ENCODE measurements around the gene ZNF511.

ZNF511 gene

DNA sequence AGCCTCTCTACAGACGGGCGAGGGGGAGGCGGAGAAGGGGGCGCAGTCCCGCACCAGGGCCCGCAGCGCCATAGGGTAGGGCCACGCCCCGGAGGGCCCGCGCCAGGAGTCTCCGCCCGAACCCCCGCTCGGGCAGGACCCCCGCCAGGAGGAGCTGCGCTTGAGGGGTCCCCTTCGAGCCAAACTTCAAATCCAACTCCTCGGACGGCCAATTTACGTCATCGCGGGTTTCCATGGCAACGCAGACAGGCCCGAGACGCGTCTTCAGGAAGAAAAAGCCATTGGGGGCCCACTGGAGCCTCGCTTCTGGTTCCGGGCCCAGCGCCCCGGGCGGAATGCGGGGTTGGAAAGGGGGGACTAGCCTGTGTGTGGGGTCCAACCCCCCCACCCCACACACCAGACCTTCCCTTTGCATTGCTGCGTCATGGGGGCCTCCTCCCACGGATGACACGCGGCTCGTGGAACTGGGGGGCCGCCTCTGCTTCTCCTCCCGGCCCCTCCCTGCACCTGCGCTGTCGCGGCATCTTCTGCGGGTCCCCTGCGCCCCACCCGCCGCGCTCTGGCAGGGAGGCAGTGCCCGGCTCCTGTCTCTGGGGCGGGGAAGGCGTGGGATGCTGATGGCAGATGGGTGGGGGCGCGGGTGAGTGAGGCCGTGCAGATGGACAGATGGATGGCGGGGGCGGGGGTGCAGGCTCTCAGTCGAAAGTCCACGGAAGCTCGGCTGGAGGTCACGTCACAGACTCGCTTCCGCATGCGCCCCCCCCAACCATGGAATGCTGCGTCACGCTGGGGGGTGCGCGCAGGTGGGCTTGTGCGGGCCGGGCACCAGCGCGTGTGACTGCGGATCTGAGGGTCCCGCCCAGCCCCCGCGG lies 26.8 kb downstream of the ZNF511 start:
- DNase-seq (ENCODE audit: low read depth, low spot score), result no peak

DNA sequence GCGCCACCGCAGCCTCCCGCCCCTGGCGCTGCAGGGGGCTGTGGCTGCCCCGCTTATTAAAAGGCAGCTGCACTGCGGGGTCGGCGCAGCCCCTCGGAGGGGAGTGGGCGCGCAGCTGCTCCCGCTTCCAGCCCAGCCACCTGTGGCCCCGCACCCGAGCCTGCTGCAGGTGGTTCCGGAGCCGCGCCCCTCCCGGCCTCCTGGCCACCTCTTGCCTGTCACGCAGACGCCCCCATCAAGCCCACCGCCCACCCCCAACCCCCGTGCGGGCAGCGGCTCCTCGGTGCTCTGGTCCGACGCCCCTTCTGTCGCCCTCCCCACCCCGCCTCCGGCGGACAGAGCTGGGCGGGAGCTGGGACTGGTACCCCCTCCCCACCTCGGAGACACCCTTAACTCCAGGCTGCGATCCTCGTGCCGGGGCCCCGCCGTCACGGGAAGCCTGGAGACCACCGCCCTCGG lies 27.4 kb downstream of the ZNF511 start:
- DNase-seq (ENCODE audit: low read depth, low spot score), result no peak

DNA sequence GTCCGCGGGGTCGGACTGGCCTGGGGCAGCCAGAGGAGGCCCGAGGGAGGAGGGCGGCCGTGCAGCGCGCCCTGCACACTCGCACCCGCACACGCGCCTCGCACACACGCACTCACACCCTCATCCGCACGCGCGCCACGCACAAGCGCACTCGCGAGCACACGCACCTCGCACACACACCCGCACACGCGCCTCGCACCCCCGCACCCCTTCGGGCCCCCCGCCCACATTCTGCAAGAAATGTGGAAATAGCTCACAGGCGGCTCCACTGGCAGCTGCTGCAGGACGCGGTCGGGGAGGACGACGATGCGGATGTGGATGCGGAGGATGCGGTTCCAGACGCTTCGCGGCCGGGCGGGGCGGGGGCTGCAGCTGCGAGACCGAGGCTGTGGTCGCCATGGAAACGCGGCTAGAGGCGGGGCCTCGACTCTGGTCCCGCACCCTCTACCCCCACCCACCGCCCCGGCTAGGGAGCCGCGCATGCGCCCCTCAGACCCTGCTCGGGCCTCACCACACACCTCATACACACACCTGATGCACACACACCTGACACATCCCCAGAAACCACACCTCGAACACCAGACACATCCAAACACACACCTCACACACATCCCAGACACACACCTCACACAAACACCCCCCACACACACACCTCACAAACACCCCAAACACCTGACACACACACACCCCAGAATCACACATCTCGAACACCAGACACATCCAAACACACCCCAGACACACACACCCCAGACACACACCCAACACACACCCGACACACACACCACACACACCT lies 28.1 kb downstream of the ZNF511 start, which contains the start of gene CALY:
TSS of gene CALY (minus strand) at position 320 of the 793 bp plus-strand sequence. CDS start 7,907 bp downstream, outside the sequence.
- no peak for DNase-seq (ENCODE audit: low read depth, low spot score)

DNA sequence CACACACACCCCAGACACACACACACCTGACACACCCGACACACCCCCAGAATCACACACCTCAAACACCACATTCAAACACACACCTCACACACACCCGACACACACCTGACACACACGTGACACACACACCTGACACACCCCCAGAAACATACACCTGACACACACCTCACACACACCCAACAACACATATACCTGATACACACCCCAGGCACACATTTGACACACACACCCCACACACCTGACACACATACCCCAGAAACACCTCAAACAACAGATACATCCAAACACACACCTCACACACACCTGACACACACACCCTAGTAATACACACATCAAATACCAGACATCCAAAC lies 28.6 kb downstream of the ZNF511 start:
- no peak for DNase-seq (ENCODE audit: low read depth, low spot score)

DNA sequence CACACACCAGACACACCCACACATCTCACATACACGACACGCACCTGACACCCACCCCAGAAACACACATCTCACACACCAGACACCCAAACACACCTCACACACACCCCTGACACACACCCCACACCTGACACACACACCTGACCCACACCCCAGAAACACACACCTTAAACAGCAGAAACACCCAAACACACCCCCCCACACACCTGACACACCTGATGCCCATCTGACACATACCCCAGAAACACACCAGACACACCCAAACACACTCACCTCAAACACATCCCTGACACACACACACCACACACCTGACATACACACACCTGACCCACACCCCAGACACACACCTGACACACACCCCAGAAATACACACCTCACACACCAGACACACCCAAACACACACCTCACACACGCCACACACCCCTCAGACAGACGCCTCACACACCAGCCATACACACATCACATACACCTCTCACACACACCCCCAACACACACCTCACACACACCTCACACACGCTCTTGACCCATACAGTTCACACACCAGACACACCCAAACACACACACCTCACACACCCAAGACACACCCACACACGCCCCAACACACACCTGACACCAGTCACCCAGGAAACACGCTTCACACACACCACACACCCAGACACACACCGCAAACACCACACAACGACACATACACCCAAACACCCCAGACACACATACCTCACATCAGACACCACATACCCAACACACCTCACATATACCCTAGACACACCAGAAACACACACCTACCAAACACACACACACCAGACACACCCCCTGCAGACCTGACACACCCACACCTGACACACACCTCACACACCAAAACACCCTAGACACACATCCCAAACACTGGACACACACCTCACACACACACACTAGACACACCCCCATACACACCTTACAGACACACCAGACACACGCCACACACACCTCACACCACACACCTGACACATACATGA lies 29.7 kb downstream of the ZNF511 start:
- DNase-seq (ENCODE audit: low read depth, low spot score), result no peak

DNA sequence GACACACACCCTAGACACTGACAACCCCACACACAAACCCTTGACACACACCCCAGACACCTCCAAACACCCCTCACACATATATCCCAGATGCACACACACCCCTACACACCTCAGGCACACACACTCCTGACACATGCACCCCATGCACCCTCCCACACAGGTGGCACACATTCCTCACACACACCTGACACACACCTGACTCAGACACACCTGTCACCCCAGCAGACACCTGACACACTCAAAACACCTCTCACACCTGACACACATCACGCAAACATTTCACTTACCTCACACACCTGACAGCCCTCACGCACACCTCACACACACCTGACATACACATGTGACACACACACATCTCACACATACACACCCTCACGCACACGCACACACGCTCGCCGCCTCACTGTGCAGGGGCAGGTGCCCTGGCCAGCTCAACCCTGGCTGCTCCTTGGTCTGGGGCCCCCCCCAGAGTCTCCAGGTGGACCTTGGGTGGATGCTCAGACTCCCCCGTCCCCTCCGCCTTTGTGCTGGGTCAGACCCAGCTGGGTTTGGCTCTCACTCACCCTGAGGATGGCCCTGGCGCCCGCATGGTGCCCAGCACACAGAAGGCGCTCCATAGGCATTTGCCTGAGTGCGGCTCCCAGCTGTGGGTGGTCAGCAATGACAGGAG lies 31.1 kb downstream of the ZNF511 start:
- DNase-seq (ENCODE audit: low read depth, low spot score), result no peak

DNA sequence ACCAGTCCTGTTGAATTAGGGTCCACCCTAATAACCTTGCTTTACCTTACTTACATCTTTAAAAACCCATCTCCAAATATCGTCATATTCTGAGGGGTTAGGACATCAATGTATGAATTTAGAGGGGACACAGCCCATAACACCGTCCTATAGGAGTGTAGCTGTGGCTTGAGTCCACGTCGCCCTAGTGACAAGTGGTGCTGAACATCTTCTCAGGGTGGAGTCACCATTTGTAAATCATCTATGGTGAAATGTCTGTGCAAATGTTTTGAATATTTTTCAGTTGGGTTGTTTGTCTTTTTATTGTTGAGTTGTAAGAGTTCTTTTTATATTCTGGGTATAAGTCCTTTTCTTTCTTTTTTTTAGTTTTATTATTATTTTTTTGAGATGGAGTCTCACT lies 33.3 kb downstream of the ZNF511 start:
- no peak for DNase-seq (ENCODE audit: low read depth, low spot score)

DNA sequence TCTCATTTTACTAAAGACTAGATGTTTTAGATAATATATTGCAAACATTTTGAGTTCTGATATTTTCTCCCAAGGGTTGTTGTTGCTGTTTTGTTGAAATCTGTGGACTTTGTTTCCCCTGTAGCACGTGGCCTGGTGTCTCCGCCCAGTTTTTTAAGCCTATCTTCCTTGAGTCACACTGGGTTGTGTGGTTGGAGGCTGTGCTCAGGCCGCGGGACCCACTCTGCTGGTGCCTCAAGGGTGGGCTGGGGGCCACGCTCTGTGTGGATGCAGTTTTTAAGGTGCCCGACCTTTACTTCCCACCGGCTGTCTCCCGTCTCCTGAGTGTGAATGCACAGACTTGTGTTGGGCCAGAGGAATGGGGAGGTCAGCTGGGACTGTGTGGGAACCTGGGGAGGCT lies 34.2 kb downstream of the ZNF511 start:
- DNase-seq (ENCODE audit: low read depth, low spot score), result no peak

DNA sequence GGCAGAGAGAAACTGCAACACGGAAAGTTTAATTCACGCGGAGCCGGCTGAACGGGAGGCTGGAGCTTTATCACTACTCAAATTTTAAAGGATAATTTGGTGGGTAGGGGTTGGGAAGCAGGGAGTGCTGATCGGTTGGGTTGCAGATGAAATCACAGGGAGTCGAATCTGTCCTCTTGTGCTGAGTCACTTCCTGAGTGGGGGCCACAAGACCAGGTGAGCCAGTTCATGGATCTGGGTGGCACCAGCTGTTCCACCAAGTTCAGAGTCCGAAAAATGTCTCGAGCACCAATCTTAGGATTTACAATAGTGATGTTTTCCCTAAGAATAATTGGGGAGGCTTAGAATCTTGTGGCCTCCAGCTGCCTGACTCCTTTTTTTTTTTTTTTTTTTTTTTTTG lies 34.8 kb downstream of the ZNF511 start:
- DNase-seq (ENCODE audit: low read depth, low spot score), result no peak

DNA sequence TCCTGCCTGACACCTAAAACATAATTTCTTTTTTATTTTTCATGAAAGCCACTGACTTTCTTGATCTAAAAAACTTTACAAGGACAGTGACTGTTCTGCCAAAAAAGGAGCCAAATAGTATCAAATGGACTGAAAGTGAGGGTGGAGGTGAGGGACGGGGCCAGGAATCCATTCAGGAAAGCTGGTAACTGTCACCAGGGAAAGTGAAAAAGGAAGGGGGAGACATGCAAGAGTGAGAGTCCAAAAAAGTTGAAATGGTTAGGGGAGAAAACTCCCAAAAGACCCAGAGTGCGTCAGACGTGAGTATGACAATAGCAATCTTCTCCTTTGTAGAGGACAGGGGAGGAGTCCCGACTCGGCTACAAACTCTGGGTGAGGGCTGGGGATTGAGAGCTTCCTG lies 35.5 kb downstream of the ZNF511 start:
- DNase-seq (ENCODE audit: low read depth, low spot score), result no peak

DNA sequence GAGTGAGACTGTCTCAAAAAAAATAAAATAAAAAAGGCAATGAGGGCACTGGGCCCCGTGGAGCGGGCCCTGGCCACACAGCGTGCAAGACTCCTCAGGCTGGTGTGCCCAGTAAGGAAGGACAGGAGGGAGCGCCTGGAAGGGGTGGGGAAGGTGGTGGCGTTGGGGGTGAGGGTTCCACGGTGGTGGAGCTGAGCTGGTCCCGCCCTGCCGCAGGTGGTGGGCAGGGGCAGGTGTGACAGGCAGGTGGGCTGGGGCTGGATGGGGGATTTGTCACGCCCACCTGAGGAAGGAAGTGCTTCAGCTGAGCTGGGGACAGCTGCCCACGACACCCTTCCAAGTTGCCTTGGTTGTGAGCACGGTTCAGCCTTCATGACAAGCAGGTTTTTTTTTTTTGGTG lies 37.7 kb downstream of the ZNF511 start:
- DNase-seq (ENCODE audit: low read depth, low spot score), result no peak

DNA sequence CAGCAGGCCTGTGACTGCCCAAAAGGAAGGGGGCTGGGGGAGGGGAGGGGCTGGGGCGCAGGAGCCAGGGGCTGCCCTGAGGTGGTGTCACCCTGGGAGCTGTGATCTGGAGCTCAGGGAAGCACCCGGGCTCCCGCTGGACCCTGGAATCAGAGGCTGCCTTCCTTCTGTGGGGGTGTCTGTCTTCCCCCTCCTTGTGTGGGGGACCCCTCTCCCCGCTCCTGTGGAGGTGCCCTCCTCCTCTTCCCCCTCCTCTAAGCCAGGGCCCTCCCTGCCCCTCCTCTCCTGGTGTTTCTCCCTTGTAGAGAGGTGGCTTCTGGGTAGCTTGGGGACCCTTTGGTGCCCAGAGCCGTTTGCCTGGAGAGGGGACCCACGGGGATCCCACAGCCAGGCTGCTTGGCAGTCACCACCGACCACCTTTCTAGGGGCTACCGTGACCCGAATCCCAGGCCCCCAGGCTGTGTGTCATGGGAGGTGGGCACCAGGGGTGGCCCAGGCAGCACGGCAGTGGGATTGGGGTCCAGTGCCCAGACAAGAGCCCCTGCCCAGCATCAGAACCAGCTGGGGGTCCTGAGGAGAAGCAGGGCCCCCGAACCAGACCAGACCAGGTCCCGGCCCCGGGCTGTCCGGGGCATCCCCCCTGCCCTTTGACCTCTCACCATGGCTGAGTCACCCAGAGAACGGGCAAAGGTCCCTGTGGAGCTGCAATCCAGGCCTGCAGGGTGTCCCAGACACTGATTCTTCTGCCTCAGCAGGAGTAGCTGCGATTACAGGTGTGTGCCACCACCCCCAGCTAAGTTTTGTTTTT lies 39.2 kb downstream of the ZNF511 start:
- DNase-seq (ENCODE audit: low read depth, low spot score), result no peak

DNA sequence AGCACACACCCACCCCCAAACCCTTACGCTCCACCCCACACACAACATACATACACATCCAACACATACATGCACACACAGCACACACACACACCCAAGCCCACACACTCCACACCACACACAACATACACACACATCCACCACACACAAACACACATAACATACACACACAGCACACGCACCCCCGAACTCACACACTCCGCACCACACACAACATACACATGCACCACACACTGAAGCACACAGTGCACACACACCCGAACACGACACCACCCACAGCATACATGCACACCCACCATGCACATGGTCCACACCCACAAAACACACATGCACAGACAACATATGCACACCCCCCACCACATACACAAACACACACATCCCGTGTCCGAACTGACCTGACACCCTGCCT lies 40.5 kb downstream of the ZNF511 start:
- DNase-seq (ENCODE audit: low read depth, low spot score), result no peak

DNA sequence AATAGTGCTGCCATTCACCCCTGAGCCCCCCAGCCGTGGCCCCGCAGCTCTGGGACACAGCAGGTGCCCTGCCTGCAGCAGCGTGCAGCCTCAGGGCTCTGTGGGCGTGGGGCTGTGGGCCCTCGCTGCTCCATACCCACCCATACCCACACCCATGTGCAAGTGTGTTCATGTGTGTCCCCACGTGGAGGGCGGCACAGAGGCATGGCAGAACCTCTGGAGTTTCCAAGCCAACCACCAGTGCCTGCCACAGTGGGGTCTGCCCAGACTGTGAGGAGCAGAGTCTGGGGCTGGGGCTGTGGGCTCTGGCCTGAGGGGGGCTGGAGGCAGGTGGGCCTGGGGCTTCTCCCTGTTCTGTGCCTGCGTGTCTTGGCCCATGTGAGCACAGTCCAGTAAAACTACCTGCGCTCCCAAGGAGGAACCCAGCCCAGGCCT lies 40.9 kb downstream of the ZNF511 start:
- DNase-seq (ENCODE audit: low read depth, low spot score), result no peak

DNA sequence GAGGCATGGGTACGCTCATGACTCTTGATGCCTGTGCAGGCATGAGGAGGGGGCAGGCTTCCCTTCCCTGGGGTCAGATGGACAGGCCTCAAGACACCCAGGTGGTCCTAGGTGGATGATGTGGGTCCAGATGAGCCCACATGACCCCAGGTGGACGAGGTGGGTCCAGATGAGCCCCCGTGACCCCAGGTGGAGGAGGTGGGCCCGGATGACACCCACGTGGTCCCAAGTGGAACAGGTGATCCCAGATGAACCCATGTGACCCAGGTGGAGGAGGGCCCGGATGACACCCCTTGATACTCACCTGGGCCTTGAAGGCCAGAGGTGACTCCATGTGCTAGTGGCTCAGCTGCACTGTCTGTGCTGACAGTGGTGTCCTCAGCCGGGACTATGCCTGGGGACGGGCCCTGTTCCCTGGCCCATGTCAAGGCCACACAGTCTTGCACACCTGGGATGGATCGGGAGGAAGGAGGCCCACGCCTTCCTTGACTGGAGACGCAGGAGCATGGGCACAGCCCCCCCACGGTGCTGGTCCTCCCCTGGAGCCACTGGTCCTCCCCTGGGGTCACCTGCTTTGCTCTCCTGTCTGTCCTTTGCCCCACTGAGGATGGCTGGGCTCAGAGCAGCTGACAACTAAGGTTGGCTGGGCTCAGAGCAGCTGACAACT lies 41.7 kb downstream of the ZNF511 start:
- DNase-seq (ENCODE audit: low read depth, low spot score), result no peak

DNA sequence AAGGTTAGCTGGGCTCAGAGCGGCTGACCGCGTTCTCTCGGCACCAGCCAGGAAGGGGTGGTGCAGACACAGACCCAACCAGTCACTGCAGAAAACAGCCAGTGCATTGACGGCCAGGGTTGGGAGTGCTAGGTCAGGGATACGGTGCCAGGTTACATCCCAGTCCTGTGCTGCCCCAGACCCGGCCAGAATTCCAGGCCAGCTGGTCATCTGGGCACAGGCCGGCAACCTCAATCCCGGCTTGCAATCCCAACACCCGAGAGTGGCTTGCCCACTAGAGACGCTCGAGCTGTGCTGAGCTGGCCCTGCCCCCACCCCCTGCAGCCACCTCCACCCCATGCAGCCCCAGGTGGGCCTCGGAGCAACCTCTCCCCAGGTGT lies 42.2 kb downstream of the ZNF511 start:
- DNase-seq (ENCODE audit: low read depth, low spot score), result no peak

DNA sequence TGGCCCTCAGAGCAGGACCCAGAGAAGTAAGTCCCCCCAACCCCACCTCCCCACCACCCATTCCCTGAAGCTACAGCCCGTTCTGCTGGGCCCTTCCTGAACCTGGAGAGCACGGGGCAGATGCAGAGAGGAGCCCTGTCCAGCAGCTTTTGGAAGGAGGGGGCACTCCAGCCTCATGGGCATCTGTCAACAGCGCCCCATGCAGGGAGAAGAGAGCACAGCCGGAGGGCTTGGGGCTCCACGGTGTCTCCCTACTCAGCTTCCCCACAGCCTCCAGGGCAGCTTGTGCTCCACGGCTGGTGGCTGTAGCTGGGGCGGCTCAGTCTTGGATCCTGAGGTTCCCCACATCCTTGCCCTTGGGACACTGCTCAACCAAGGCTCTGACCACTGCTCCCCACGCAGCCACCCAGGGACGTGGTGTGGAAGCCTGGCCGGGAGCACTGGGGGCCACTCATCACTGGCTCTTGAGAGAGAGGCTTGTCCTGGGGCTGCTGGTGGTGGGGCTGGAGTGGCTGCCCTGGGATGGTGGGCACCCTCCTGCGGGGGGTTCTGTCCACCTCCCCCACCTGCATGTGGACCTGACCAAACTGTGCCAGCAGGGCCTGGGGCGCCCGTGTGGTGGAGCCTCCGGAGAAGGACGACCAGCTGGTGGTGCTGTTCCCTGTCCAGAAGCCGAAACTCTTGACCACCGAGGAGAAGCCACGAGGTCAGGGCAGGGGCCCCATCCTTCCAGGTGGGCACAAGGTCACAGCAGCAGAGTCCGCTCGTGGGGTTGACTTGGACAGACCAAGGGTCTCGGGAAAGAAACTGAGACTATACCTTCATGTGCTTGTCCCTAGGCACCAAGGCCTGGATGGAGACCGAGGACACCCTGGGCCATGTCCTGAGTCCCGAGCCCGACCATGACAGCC lies 42.9 kb downstream of the ZNF511 start:
- DNase-seq (ENCODE audit: low read depth, low spot score), result no peak

DNA sequence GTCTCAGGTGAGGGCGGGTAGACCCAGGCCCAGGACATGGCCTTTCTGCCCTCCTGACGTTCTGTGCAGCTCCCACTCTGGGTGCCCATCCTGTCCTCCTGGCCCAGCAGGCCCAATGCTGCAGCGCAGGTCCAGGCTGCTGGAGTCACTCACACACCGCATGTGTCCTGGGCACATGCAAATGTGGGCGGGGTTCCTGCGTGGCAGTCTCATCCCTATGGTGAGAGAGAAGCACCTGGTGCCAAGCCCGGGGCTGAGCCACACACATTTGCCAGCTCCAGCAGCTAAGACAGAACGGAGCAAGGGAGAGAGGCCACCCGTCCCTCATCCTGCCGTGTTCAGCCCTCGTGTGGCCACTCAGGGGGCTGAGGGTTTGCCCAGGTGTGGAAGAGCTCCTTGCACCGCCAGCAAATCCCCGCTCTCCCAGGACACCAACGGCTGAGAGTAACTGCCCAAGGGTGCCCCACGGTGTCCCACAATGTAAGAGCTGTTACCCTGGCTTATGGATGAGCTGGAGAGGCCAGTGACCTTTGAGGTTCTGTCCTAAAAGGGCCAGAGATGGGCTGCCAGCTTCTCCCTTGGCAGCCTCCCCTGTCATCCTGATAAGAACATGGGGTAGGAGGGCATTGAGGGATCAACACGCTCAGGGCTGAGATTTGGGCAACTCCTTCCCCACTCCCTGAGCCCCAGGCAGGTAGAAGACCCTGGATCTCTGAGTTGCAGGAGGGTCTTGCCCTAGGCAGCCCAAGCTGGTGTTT lies 44.7 kb downstream of the ZNF511 start:
- no peak for DNase-seq (ENCODE audit: low read depth, low spot score)
